ENCODE data around the gene WDR27. TPM values are rescaled to one million over a fixed set of nuclear protein-coding genes. Genes with fewer than 3 reads are reported as not detected.
A peak's percentile ranks its signal among the peaks of the same experiment; 100 is the strongest.

The WDR27 gene
- total RNA-seq, 2 donors from 2014 or later = 25.7 to 26.0 TPM

- Mint-ChIP-seq H3K4me3 (no peak overlapping the region), H3K36me3 (ENCODE audit: low read depth) (peaks cover 2% of the 10 kb centered on the region), H3K4me1 (peaks cover 8% of the 10 kb centered on the region), H3K27ac (no peak overlapping the region), H3K27me3 (no peaks in the 10 kb centered on the region)
- no peak for DNase-seq
- H3K9me3 ChIP-seq (ENCODE audit: control insufficient read depth, low read length, poor library complexity, severe bottlenecking) = no peaks in the 10 kb centered on the region
- no peak for ATAC-seq
Measured at GRCh38 chr6:169695131-169695530, 6.7 kb downstream of the WDR27 start.

DNA sequence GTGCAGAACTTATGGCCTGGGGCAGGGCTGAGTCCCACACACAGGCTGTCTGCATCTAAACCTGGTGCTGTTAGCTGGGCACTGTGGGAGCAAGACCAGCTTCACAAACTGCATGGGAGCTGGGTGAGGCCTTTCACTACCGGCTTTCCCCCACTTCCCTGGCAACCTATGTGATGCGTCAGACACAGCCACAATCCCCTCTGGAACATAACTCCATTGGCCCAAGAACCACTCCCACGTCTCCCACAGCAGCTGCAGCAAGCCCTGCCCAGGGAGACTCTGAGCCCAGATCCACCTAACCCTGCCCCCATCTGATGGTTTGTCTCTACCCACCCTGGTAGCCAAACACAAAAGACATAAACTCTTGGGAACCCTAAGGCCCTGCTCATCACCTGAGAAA lies 9.3 kb downstream of the WDR27 start:
- no peak for DNase-seq
- Mint-ChIP-seq H3K27me3 (no peaks in the 10 kb centered on the region), H3K36me3 (ENCODE audit: low read depth) (peaks cover 4% of the 10 kb centered on the region), H3K27ac (no peak overlapping the region), H3K4me1 (no peaks in the 10 kb centered on the region), H3K4me3 (no peak overlapping the region)
- no peaks in the 10 kb centered on the region for H3K9me3 ChIP-seq (ENCODE audit: control insufficient read depth, low read length, poor library complexity, severe bottlenecking)
- no peak for ATAC-seq

GRCh38 chr6:169691260-169691659 lies 10.6 kb downstream of the WDR27 start:
- no peak overlapping the region for H3K27ac Mint-ChIP-seq
- no peaks in the 10 kb centered on the region for H3K27me3 Mint-ChIP-seq
- H3K9me3 ChIP-seq (ENCODE audit: control insufficient read depth, low read length, poor library complexity, severe bottlenecking) = no peaks in the 10 kb centered on the region
- DNase-seq = no peak
- H3K36me3 Mint-ChIP-seq (ENCODE audit: low read depth) = peaks cover 4% of the 10 kb centered on the region
- H3K4me1 Mint-ChIP-seq = no peaks in the 10 kb centered on the region
- ATAC-seq = no peak
- no peak overlapping the region for H3K4me3 Mint-ChIP-seq

GRCh38 chr6:169689287-169689686 lies 12.5 kb downstream of the WDR27 start:
- Mint-ChIP-seq H3K4me3 (no peak overlapping the region), H3K27ac (no peak overlapping the region), H3K4me1 (no peaks in the 10 kb centered on the region), H3K36me3 (ENCODE audit: low read depth) (peaks cover 7% of the 10 kb centered on the region), H3K27me3 (no peaks in the 10 kb centered on the region)
- H3K9me3 ChIP-seq (ENCODE audit: control insufficient read depth, low read length, poor library complexity, severe bottlenecking) = no peaks in the 10 kb centered on the region
- no peak for ATAC-seq
- no peak for DNase-seq

DNA sequence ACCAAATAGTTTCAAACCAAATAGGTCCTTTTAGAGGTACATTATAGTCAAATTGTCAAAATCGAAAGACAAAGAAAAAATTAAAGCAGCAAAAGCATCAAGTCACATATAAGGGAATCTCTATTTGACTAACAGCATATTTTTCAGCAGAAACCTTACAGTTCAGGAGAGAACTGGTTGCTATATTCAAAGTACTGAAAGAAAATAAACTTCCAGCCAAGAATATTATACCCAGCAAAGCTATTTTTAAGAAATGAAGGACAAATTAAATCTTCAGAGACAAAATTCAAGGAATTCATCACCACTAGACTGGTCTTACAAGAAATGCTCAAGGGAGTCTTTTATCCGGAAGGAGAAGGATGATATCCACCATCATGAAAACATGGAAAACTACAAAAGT lies 16.0 kb downstream of the WDR27 start:
- no peaks in the 10 kb centered on the region for H3K4me1 Mint-ChIP-seq
- no peak overlapping the region for H3K4me3 Mint-ChIP-seq
- ATAC-seq (no peak), DNase-seq (no peak)
- peaks cover 10% of the 10 kb centered on the region for H3K36me3 Mint-ChIP-seq (ENCODE audit: low read depth)
- no peak overlapping the region for H3K27ac Mint-ChIP-seq
- H3K9me3 ChIP-seq (ENCODE audit: control insufficient read depth, low read length, poor library complexity, severe bottlenecking) = no peaks in the 10 kb centered on the region
- H3K27me3 Mint-ChIP-seq = no peaks in the 10 kb centered on the region

- ATAC-seq = no peak
- no peaks in the 10 kb centered on the region for H3K9me3 ChIP-seq (ENCODE audit: control insufficient read depth, low read length, poor library complexity, severe bottlenecking)
- no peak for DNase-seq
- Mint-ChIP-seq H3K27me3 (no peaks in the 10 kb centered on the region), H3K36me3 (ENCODE audit: low read depth) (peaks cover 10% of the 10 kb centered on the region), H3K27ac (no peak overlapping the region), H3K4me1 (no peaks in the 10 kb centered on the region), H3K4me3 (no peak overlapping the region)
Measured at GRCh38 chr6:169684056-169684455, 17.8 kb downstream of the WDR27 start.

DNA sequence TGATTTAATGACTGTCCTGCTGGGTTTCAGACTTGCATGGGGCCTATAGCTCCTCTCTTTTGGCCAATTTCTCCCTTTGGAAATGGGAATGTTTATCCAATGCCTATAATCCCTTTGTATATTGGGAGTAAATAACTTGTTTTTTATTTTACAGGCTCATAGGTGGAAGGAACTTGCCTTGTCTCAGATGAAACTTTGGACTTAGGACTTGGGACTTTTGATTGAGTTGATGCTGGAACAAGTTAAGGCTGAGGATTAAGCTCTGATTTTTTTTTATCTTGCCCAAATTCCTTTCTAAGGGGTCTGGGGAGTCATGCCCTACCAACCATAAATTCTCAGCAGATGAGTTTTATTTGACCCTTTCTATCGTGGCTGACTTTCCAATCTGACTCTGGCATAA lies 23.5 kb downstream of the WDR27 start:
- Mint-ChIP-seq H3K4me3 (no peak overlapping the region), H3K27ac (no peak overlapping the region), H3K4me1 (no peaks in the 10 kb centered on the region), H3K36me3 (ENCODE audit: low read depth) (peaks cover 9% of the 10 kb centered on the region), H3K27me3 (no peaks in the 10 kb centered on the region)
- ATAC-seq (no peak), DNase-seq (no peak)
- H3K9me3 ChIP-seq (ENCODE audit: control insufficient read depth, low read length, poor library complexity, severe bottlenecking) = no peaks in the 10 kb centered on the region

DNA sequence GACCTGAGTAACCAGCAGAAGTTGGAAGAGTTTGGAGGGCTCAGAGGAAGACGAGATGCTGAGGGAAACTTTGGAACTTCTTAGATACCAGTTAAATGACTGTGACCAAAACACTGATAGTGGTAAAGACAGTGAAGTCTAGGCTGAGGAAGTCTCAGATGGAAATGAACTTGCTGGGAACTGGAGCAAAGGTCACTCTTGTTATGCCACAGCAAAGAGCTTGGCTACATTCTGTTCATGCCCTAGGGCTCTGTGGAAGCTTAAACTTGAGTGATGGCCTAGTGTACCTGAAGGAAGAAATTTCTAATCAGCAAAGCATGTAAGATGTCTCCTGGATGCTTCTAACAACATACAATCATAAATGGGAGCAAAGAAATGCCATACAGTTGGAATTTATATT lies 24.7 kb downstream of the WDR27 start:
- Mint-ChIP-seq H3K4me3 (no peak overlapping the region), H3K4me1 (peaks cover 5% of the 10 kb centered on the region), H3K27me3 (no peaks in the 10 kb centered on the region), H3K36me3 (ENCODE audit: low read depth) (peaks cover 12% of the 10 kb centered on the region), H3K27ac (peak overlapping the region; percentile 43)
- DNase-seq (no peak), ATAC-seq (no peak)
- no peaks in the 10 kb centered on the region for H3K9me3 ChIP-seq (ENCODE audit: control insufficient read depth, low read length, poor library complexity, severe bottlenecking)

DNA sequence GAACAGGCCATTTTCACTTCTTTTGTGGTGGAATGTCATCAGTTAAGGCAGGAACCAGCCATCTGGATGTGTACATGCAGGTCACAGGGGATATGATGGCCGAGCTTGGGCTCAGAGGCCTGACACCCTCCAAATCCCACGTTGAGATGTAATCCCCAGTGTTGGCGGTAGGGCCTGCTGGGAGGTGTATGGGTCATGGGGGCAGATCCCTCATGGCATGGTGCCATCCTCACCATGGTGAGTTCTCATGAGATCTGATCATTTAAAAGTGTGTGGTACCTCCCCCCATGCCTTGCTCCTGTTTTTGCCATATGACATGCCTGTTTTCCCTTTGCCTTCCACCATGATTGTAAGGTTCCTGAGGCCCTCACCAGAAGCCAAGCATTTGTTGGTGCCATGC lies 26.8 kb downstream of the WDR27 start:
- H3K36me3 Mint-ChIP-seq (ENCODE audit: low read depth) = peaks cover 14% of the 10 kb centered on the region
- H3K4me1 Mint-ChIP-seq = peaks cover 5% of the 10 kb centered on the region
- H3K4me3 Mint-ChIP-seq = no peak overlapping the region
- ATAC-seq (no peak), DNase-seq (no peak)
- no peaks in the 10 kb centered on the region for H3K9me3 ChIP-seq (ENCODE audit: control insufficient read depth, low read length, poor library complexity, severe bottlenecking)
- no peak overlapping the region for H3K27ac Mint-ChIP-seq
- no peaks in the 10 kb centered on the region for H3K27me3 Mint-ChIP-seq

DNA sequence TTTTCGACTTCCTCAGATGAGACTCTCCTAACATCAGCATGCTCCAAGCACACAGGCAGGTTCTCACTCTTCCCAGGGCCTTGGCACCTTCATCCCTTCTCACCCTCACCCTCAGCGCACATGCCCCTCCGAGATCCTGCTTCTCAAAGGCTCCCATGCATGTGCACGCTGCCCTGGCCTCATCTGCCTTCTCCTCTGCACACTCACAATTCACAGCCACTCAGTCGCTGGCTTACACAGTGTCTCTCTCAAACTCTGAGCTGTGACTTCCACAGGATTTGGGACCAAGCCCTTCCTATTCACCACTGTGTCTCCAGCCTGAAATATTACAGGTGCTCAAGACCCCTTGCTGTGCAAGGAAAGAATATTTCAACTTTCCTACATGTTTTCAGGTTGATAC lies 30.3 kb downstream of the WDR27 start:
- H3K36me3 Mint-ChIP-seq (ENCODE audit: low read depth) = peaks cover 15% of the 10 kb centered on the region

DNA sequence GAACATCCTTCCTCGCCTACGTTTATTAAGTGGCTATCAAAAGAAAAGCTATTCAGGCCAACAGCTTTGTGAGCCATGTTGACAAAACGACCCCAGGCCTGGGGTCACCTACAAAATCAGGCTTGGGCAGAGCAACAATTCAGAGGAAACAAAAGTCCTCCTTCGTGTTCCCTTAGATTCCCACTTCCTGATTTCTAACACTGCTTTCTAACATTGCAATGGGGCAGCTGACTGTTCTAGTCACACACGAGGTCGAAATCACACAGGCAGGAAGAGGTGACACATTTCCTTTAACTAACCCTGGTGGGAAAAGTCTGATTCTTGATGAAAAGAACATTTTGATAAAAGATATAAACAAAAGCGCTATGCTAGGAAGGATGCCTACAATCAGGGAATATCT lies 31.9 kb downstream of the WDR27 start:
- H3K9me3 ChIP-seq (ENCODE audit: control insufficient read depth, low read length, poor library complexity, severe bottlenecking) = no peaks in the 10 kb centered on the region
- no peak overlapping the region for H3K4me3 Mint-ChIP-seq
- peaks cover 15% of the 10 kb centered on the region for H3K36me3 Mint-ChIP-seq (ENCODE audit: low read depth)
- peaks cover 5% of the 10 kb centered on the region for H3K4me1 Mint-ChIP-seq
- no peak for ATAC-seq
- H3K27ac Mint-ChIP-seq = peak overlapping the region; percentile 76
- DNase-seq = no peak
- H3K27me3 Mint-ChIP-seq = no peaks in the 10 kb centered on the region

More for the DNA sequence above, 30.3 kb downstream of the WDR27 start:
- ATAC-seq (no peak), DNase-seq (no peak)
- Mint-ChIP-seq H3K27ac (peak overlapping the region; percentile 81), H3K27me3 (no peaks in the 10 kb centered on the region), H3K4me1 (peaks cover 5% of the 10 kb centered on the region), H3K4me3 (no peak overlapping the region)
- H3K9me3 ChIP-seq (ENCODE audit: control insufficient read depth, low read length, poor library complexity, severe bottlenecking) = no peaks in the 10 kb centered on the region

GRCh38 chr6:169669147-169669546 lies 32.7 kb downstream of the WDR27 start:
- H3K4me1 Mint-ChIP-seq = peaks cover 5% of the 10 kb centered on the region
- H3K27ac Mint-ChIP-seq = peak overlapping the region; percentile 76
- no peak overlapping the region for H3K4me3 Mint-ChIP-seq
- no peaks in the 10 kb centered on the region for H3K9me3 ChIP-seq (ENCODE audit: control insufficient read depth, low read length, poor library complexity, severe bottlenecking)
- peaks cover 16% of the 10 kb centered on the region for H3K36me3 Mint-ChIP-seq (ENCODE audit: low read depth)
- DNase-seq = no peak
- H3K27me3 Mint-ChIP-seq = no peaks in the 10 kb centered on the region
- ATAC-seq = no peak

GRCh38 chr6:169668203-169668847 lies 33.5 kb downstream of the WDR27 start:
- H3K36me3 Mint-ChIP-seq (ENCODE audit: low read depth) = peaks cover 19% of the 10 kb centered on the region
- no peaks in the 10 kb centered on the region for H3K9me3 ChIP-seq (ENCODE audit: control insufficient read depth, low read length, poor library complexity, severe bottlenecking)
- no peak overlapping the region for H3K27ac Mint-ChIP-seq
- H3K4me3 Mint-ChIP-seq = no peak overlapping the region
- DNase-seq (no peak), ATAC-seq (no peak)
- no peaks in the 10 kb centered on the region for H3K27me3 Mint-ChIP-seq
- H3K4me1 Mint-ChIP-seq = peaks cover 8% of the 10 kb centered on the region

DNA sequence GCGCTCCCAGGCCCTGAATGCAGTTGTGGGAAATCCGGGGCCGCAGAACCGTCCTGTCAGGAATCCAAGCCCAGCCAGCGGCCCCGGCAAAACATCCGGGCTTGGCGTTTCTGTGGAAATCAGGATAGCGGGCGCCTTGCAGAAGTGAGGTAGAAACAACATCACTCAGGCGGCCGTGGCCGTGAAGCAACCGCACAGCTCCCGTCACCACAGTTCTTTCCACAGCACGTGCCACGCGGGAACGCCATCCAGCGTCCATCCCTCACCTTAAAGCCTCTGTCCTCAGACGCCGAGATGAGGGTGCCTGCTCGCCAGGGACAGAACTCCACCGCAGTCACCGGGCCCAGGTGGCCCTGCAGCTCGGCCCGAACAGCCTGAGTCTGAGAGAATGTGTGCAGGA lies 34.1 kb downstream of the WDR27 start:
- peaks cover 19% of the 10 kb centered on the region for H3K36me3 Mint-ChIP-seq (ENCODE audit: low read depth)
- H3K27me3 Mint-ChIP-seq = no peaks in the 10 kb centered on the region
- no peak overlapping the region for H3K4me3 Mint-ChIP-seq
- no peaks in the 10 kb centered on the region for H3K9me3 ChIP-seq (ENCODE audit: control insufficient read depth, low read length, poor library complexity, severe bottlenecking)
- H3K4me1 Mint-ChIP-seq = peaks cover 6% of the 10 kb centered on the region
- ATAC-seq = no peak
- H3K27ac Mint-ChIP-seq = no peak overlapping the region
- no peak for DNase-seq
